HG03378 (cell line): ENCODE measurements around the gene MCM9.

Experiments used
- ATAC-seq: cut with Tn5 transposase; IDR thresholded peaks from one replicate; pipeline ENCODE4 v1.9.1; 2021; ENCODE audit warnings: mild to moderate bottlenecking, moderate library complexity; ENCODE audit not compliant: unreplicated experiment

Gene MCM9

DNA sequence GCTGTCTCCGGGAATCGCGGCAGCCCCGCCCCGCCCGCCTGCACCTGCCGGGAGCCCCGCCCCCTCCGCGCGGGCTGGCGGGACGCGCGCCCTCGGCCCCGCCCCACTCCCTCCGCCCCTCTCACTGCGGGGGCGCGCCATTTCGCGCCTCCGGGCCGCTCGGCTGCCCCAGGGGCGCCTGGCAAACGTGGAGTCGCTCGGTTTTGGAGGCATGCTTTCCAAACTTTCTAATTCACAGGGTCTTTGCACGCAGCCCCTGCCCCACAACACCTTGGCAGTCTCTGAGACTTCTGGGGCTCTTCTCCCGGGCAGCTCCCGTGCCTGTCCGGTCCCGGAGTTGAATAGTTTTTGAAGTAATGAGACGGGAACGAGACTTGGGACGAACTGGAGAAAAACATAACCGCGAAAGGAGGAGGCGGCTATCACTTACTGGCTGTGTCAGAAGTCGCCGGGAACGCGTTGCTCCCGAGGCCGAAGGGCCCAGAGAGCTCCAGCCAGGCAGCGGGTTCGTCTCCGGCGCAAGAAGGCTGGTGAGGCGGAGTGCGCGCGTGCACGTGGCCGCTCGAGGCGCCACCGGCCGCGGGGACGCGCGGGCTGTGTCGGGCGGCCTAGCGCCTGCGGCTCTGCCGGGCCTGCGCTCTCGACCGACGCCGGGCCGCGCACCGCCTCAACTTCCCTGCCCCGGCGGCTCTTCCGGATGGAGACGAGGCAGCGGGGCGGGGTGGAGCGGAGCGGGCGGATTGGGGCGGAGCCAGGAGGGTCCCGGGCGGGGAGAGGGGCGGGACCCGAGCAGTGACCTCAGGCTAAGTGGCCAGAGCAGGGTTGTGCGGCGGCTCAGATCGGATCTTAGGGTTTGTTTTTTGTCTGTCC lies at the start of gene MCM9:
TSS of gene MCM9 (minus strand) at position 699 of the 870 bp plus-strand sequence. CDS start 3,436 bp downstream, outside the sequence.
- ATAC-seq = peak; percentile 92

DNA sequence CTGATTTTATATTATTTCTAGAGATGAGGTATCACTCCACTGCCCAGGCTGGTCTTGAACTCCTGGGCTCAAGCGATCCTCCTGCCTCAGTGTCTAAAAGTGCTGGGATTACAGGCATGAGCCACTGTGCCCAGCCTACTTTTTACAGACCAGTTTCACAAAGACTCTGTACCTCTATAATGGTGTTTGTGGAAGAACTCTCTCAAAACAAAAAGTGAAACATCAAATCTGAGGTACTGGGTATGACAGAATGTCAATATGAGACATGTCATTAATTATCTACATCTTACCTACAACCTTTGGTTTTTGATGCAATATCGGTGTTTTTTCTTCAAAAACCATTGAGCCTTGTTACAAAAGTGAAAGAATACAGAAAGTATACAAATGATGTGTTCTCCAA lies 49.4 kb upstream of the MCM9 start:
- peak; percentile 59 for ATAC-seq

DNA sequence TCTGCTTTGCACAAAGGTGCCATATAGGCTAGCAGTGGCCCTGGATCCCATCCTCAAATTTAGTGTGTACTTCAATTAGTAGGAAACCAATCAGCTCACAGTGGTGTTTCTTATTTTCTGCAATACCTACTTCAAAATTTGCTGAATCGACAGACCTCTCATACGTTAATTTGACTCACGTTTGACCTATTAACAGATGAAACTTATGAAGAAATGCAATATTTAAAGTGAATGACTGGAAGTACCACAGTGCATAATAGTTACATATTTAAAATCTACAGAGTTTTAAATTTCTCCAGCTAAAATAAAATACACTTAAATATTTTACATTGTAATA lies 47.6 kb upstream of the MCM9 start:
- ATAC-seq = no peak

DNA sequence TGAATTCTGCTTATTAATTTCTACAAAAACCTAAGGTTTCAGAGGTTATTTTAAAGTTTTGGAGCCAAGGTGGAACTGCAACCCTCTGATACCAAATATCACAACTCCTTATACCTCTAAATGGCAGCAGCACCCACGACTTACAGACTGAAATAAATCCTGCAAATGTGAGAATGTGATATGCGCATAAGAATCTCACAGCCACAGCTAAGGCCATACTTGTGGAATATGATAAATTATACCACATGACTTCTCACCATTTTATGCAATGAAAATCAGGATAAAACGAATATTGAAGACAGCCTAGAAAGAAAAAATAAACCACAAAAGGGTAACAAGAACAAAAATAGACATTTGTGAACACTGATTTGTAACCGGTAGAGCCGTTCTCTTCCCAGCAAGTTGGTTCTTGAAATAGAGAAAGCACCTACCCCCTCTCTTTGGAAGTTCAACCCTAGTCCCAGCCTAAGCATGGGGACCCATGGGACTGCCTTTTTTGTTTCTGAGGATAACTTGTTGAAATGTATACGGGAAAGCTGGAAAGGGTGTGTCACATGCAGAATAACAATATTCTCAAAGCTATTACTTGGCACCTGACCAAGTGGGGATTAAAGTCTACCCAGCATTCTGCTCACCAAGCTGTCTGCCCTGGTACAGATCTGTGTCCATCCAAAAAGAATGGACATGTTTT lies 47.1 kb upstream of the MCM9 start:
- no peak for ATAC-seq

DNA sequence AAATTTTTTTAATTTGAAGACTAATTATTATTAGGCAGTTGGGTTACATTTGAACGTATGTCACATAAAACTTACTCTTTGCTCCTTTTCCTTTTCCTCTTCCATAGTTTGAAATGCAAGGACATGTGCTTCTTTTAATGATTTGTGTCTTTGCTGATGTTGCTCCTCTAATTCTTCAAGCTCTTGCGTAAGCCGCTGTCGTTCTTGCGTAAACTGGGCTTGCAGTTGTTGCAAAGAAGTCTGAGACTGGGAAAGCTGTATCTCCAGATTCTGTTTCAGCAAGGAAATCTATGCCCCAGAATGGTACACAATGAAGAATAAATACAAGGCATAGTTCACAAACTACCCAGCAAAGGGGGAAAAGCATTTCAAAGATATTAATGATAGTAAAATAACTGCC lies 45.1 kb upstream of the MCM9 start:
- ATAC-seq = no peak

DNA sequence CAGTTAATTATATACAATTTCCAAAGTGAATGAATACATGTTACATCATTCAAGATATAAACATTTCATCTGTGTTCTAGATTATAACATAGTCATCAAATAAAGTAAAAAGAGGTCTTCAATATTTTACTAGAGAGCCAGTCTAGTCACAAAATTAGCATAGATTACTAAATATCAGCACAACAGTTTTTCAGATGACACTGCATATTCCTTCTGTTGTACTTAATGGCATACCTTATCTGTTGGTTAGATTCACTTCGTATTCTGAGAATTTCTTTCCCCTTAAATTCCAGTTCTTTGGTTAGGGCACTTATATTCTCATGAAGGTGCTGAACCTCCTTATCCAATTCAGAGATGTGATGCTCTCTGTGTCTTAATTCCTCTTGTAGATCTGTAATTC lies 39.8 kb upstream of the MCM9 start:
- ATAC-seq = no peak

DNA sequence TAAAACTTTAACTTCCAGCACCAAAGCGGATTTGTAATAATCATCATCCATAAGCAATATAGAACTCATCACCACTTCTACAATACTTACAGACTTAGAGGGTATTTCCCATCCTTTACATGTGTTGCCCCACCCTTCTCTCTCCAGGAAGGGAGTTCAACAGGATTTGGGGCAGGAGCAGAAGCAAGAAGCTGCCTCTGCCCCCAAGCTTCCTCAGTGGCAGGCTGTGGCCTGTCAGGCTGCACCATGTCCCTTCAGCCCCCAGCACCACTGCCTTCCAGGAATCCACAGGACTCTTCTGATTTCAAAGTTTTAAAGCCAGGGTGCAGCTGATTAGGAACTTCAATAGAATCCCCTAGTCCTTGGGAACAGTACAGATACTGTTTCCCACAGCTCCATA lies 36.7 kb upstream of the MCM9 start:
- no peak for ATAC-seq

DNA sequence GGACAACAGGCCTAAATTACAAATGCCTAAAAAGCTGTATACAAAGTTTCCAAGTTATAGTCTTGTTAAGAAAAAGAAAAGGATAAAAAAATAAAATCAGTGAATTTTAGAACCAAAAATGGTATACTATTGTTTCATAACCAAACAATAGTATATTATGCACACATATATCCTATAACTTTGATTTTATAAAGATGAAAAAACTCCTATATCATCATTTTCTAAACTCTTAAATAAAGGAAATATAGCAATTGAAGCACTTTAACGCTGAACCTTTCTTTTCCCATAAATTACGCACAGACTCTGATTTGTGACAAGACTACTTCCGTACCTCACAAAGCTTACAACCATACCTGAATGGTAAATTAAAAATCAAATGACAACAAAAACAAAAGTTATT lies 35.9 kb upstream of the MCM9 start:
- ATAC-seq = no peak

DNA sequence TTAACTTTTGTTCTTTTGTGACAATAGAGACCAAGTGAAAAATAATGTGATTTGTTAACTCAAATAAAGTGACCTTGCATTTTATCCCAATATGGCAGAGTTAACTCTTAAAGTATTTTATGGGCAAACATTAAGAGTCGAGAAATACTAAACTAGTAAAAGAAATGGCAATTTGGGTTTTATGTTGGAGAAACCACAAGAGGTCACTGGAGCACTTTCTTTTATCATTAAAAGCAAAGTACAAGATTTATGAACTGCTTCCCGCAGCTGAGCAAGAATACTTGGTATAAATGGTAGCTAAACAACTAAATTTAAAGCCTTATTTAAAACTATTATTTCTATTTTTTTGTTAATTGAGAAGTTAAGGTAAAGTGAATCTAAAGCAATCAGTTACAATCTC lies 33.5 kb upstream of the MCM9 start:
- no peak for ATAC-seq

DNA sequence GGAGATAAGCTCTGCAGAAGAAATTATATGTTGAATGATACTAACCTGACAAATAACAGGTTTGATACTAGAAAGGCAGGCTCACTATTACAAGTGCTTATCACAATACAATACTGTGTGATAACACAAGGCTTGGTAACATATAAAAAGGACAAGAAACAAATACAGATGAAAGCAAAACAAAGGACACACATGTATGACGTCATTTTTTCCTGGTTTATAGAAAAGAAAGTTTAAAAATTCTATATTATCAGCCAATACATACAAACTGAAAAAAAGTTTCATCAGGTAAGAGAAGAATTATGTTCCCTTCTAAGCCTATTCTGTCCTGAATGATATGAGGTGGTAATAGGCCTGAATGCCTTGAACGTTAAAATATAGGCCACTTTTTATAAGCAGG lies 32.3 kb upstream of the MCM9 start:
- ATAC-seq = no peak

DNA sequence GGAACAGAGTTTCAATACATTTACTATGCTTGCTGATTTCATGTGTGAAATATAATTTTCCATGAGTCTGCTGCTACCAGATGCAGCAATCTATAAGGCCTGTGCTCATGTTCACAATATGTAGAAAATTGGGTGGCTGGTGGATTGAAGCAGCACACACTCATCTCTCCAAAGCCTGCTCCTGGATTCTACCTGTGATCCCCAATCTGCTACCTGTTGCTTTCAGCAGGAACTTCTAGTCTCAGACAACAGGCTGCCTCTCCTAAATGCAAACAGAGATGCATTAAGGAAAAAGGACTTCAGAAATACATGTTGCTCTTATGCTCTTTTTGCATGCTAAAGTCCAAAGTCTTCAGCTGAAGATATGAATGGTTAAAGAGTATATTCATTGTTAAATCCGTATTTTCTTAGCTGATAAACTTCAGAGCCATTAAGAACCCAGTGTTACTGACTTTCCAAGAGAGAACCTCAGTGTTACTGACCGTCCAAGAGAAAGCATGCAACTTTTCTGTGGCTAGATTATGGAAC lies 30.9 kb upstream of the MCM9 start:
- no peak for ATAC-seq

DNA sequence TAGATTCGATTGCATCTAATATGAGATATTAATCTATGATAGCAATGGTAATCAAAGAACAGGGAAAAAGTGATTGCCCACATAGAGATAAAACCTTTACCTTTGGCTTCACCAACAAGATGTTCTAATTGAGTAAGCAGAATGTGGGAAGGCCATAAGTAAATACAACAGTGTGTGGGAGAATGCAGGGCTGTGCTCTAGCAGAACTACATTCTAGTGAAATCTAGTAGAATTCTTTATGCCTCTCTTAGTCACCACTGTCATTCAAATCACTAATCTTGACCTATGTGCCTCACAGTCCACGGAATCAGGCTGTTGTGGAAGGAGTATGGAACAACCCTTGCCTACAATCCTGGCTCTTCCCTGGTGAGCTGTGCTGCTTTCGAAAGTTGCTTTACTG lies 30.4 kb upstream of the MCM9 start:
- no peak for ATAC-seq

DNA sequence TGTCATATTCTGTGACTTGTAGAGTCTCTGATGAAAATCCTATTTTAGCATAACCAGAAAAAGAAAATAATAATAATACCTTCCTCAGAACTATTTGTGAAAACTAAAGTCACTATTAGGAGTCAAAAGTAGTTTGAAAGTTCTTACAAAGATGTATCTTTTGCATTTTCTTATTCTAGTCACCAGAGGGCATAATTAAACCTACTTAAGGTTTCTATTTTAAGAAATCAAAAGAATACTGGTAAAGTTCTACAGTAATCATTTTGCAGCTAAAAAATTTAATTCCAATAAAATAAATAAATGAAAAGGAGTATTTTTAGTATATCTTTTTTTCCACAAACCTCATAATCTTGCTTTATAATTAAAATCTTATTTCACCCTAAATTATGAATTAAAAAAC lies 28.0 kb upstream of the MCM9 start:
- no peak for ATAC-seq

DNA sequence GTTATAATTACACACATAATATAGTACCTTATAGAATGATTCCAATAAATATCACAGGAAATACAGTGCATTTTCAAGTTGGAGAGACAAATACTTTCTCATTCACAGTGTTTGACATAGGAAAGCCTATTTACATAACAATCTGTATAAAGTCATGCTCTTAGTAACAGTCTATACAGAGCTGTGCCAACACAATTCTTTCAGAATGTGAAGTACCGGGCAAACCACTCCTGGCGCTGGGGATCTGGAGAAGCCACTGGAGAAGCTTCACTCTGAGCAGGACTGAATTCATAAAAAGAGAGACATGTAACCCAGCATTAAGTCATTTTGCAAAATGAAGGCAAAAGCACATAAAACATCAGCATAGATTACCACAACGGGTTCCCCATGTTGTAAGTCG lies 24.9 kb upstream of the MCM9 start:
- ATAC-seq = no peak

DNA sequence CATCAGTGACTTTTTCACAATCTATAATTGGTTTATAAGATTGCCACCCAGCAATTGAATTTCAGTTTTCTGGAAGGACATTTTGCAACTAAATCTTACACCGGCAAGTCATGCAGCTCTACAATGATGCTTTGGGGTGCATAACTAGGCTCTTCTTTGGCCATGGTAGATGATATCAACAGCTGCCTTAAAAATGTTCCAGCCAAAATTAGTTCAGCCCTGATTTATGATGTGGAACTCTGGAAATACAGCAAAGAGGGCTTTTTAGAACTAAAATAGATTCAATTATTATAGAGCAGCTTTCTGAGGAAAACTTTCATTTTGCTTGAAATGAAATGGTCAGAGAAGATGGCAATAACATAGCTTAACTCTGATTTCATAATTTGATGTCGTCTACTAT lies 18.4 kb upstream of the MCM9 start:
- ATAC-seq = no peak

DNA sequence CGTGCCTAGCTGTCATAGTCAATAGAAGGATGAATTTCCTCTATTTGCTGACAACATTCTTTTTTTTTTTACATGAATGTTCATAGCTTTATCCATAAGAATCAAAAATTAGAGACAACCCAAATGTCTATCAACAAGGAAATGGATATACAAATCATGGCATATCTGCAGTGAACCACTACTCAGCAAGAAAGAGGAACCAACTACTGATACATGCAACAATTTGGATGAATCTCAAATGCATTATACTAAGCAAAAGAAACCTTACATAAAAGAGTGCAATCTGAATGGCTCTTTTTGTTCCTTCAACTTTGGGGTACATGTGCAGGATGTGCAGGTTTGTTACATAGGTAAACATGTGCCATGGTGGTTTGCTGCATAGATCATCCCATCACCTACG lies 17.7 kb upstream of the MCM9 start:
- ATAC-seq = no peak

DNA sequence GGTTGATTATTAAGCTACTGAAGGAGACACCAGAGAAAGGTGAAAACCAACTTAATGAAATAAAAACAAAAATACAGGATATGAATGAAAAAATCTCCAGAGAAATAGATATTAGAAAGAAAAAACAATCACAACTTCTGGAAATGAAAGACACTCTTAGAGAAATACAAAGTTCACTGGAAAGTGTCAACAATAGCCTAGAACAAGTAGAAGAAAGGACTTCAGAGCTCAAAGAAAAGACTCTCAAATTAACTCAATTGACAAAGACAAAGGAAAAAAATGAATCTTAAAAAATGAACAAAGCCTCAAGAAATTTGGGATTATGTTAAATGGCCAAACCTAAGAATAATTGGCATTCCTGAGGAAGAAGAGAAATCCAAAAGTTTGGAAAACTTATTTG lies 10.3 kb upstream of the MCM9 start:
- no peak for ATAC-seq

DNA sequence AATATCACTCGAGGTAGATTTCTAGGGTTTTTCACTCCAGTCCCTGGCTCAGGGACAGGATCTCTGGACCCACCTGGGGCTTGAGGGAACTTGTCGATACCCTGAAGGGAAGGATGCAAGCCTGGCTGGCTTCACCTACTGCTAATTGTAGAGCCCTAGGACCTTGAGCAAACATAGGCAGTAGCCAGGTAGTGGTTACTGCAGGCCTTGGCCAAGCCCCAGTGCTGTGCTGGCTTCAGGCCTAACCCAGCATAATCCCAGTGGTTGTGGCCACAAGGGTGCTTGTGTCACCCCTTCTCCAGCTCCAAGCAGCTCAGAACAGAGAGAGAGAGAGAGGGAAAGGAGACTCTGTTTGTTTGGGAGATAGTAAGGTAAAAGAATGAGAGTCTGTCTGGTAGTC lies 5.8 kb upstream of the MCM9 start:
- no peak for ATAC-seq

DNA sequence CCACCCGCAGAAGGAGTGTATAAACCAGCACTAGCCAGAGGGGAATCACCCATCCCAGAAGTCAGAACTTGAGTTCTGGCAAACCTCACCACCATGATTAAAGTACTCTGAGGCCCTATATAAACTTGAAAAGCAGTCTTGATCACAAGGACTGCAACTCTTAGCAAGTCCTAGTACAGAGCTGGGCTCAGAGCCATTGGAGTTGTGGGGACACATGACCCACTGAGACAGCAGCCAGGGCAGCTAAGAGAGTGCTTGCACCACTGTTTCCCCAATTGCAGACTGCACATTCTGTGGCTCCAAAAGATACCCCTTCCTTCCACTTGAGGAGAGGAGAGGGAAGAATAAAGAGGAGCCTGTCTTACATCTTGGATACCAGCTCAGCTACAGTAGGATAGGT lies 4.7 kb upstream of the MCM9 start:
- ATAC-seq = no peak

DNA sequence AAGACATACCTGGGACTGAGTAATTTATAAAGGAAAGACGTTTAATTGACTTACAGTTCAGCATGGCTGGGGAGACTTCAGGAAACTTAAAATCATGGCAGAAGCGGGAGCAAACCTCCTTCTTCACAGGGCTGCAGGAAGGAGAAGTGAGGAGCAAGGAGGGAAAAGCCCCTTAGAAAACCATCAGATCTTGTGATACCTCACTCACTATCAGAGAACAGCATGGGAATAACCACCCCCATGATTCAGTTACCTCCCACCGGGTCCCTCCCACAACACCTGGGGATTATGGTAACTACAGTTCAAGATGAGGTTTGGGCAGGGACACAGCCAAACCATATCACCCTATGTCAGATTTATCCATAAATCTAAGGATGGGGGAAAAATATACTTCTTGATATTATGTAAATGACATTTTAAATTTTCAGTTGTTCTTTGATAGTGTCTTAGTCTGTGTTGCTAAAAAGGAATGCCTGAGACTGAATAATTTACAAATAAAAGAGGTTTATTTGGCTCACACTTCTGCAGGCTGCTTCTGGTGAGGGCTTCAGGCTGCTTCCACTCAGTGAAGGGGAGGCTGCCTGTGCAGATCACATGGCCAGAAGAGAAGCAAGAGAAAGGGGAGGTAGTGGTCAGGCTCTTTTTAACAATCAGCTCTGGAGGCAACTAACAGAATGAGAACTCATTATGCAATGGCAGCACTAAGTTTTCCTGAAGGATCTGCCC lies 1.2 kb upstream of the MCM9 start:
- no peak for ATAC-seq

DNA sequence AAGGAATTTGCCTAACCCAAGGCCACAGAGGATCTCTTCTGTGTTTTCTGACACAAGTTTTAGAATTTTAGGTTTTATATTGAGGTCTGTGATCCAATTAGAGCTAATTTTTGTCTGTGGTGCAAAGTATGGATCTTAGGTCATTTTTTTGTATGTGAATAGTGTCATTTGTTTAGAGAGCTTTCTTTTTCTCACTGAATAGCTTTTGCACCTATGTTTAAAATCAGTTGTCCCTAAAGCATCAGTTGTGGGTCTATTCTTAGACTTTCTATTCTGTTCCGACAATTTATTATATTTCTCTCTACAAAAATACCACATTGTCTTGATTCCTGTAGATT lies 341 bp upstream of the MCM9 start:
- ATAC-seq = peak; percentile 26
